ENCODE results near the gene ZC2HC1C. TPM values are rescaled to one million over a fixed set of nuclear protein-coding genes. Genes with fewer than 3 reads are reported as not detected.

Gene ZC2HC1C
- total RNA-seq, 2 donors from 2014 or later: 3.2 to 4.6 TPM

GRCh38 chr14:75096959-75097358, 27.5 kb downstream of the ZC2HC1C start:
- Histone ChIP-seq H3K4me1 (no peaks in the 10 kb centered on the region), H3K9me3 (no peaks in the 10 kb centered on the region), H3K36me3 (peaks cover 9% of the 10 kb centered on the region), H3K27ac (no peak overlapping the region), H3K4me3 (no peak overlapping the region), H3K27me3 (no peaks in the 10 kb centered on the region), H3K9ac (ENCODE audit: low read depth in 2 of 2, low read length in 2 of 2) (no peak overlapping the region)
- intact Hi-C loops (cut with DNase I): no loop called here
- TF ChIP-seq CTCF (IDR thresholded peaks at IDR 0.05): no peak
- no peak for DNase-seq

GRCh38 chr14:75098212-75098611, 28.8 kb downstream of the ZC2HC1C start:
- intact Hi-C loops (cut with DNase I): no loop called here
- TF ChIP-seq CTCF (IDR thresholded peaks at IDR 0.05): no peak
- no peaks in the 10 kb centered on the region for H3K4me1 ChIP-seq

GRCh38 chr14:75098682-75099081, 29.2 kb downstream of the ZC2HC1C start:
- Histone ChIP-seq H3K27ac (no peak overlapping the region), H3K4me1 (no peaks in the 10 kb centered on the region), H3K9me3 (no peaks in the 10 kb centered on the region), H3K36me3 (peaks cover 1% of the 10 kb centered on the region), H3K9ac (ENCODE audit: low read depth in 2 of 2, low read length in 2 of 2) (no peak overlapping the region), H3K4me3 (no peak overlapping the region), H3K27me3 (no peaks in the 10 kb centered on the region)
- intact Hi-C loops (cut with DNase I): no loop called here
- no peak for TF ChIP-seq CTCF (IDR thresholded peaks at IDR 0.05)
- DNase-seq: no peak

More at GRCh38 chr14:75098212-75098611, 28.8 kb downstream of the ZC2HC1C start:
- Histone ChIP-seq H3K36me3 (peaks cover 6% of the 10 kb centered on the region), H3K27ac (no peak overlapping the region), H3K4me3 (no peak overlapping the region), H3K27me3 (no peaks in the 10 kb centered on the region), H3K9me3 (no peaks in the 10 kb centered on the region), H3K9ac (ENCODE audit: low read depth in 2 of 2, low read length in 2 of 2) (no peak overlapping the region)
- no peak for DNase-seq

- H3K36me3 ChIP-seq: no peaks in the 10 kb centered on the region
- no peaks in the 10 kb centered on the region for H3K9me3 ChIP-seq
- intact Hi-C loops (cut with DNase I): no loop called here
- no peaks in the 10 kb centered on the region for H3K27me3 ChIP-seq
- no peaks in the 10 kb centered on the region for H3K4me1 ChIP-seq
- H3K27ac ChIP-seq: no peak overlapping the region
- no peak for TF ChIP-seq CTCF (IDR thresholded peaks at IDR 0.05)
- DNase-seq: no peak
- no peak overlapping the region for H3K4me3 ChIP-seq
- no peak overlapping the region for H3K9ac ChIP-seq (ENCODE audit: low read depth in 2 of 2, low read length in 2 of 2)
Observed at GRCh38 chr14:75101491-75101890, 32.0 kb downstream of the ZC2HC1C start.

GRCh38 chr14:75107186-75107585, 37.7 kb downstream of the ZC2HC1C start:
- Histone ChIP-seq H3K4me1 (no peaks in the 10 kb centered on the region), H3K36me3 (peaks cover 11% of the 10 kb centered on the region), H3K9ac (ENCODE audit: low read depth in 2 of 2, low read length in 2 of 2) (no peak overlapping the region), H3K9me3 (no peaks in the 10 kb centered on the region), H3K4me3 (no peak overlapping the region), H3K27me3 (no peaks in the 10 kb centered on the region), H3K27ac (no peak overlapping the region)
- no peak for TF ChIP-seq CTCF (IDR thresholded peaks at IDR 0.05)
- intact Hi-C loops (cut with DNase I): no loop called here
- no peak for DNase-seq

All from colonic mucosa (tissue), 4 donors.